ENCODE data around the gene BAD. TPM values are rescaled to one million over a fixed set of nuclear protein-coding genes. Genes with fewer than 3 reads are reported as not detected.

The BAD gene
- polyA plus RNA-seq, 2 of the 4 experiments (the other 2 are of a cell fraction): 33.7 to 68.4 TPM

DNA sequence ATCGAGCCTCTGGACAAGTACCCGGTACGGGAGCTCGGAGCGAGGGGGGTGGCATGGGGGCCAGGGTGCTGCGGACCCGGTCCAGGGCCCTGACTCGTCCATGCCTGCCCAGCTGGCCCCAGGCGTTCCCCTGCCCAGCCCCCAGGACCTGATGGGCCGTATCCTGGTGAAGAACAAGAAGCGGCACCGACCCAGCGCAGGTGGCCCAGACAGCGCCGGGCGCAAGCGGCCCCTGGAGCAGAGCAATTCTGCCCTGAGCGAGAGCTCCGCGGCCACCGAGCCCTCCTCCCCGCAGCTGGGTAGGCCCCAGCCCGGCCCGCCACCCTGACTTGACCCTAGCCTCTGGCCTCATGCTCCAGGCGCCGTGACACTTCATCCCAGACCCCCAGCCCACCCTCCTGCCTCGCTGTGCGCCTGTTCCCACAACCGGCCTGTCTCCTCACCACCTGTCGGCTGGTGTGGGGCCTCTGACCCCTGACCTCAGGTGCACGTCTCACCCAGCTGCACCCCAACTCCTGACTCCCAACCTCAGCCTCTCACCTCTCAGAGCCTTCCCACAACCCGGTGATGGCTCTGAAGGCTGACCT is 25.4 kb downstream of the BAD start:
- DNase-seq (ENCODE audit: low read depth in 1 of 2, low spot score in 1 of 2) (no peak), FAIRE-seq (no peak), ATAC-seq (no peak)
- H3K4me1 ChIP-seq: peaks cover 4% of the 10 kb centered on the region; the same call in 1 of the 3 replicates
- H3K9me3 ChIP-seq: no peaks in the 10 kb centered on the region
- H3K27ac ChIP-seq: no peak overlapping the region
- H3K4me3 ChIP-seq: no peak overlapping the region
- no peak for TF ChIP-seq SREBF2 (IDR thresholded peaks at IDR 0.05)
- TF ChIP-seq ZSCAN20 (CRISPR knock-in tag; IDR thresholded peaks at IDR 0.05): no peak
- TF ChIP-seq ZNF302 (CRISPR knock-in tag; IDR thresholded peaks at IDR 0.05): no peak
- no peak for TF ChIP-seq PHF8 (IDR thresholded peaks at IDR 0.05; ENCODE audit: borderline replicate concordance, low read depth)
- no peak for TF ChIP-seq POLR2A (IDR thresholded peaks at IDR 0.05; ENCODE audit: low read length)
- TF ChIP-seq, protein P1, sequence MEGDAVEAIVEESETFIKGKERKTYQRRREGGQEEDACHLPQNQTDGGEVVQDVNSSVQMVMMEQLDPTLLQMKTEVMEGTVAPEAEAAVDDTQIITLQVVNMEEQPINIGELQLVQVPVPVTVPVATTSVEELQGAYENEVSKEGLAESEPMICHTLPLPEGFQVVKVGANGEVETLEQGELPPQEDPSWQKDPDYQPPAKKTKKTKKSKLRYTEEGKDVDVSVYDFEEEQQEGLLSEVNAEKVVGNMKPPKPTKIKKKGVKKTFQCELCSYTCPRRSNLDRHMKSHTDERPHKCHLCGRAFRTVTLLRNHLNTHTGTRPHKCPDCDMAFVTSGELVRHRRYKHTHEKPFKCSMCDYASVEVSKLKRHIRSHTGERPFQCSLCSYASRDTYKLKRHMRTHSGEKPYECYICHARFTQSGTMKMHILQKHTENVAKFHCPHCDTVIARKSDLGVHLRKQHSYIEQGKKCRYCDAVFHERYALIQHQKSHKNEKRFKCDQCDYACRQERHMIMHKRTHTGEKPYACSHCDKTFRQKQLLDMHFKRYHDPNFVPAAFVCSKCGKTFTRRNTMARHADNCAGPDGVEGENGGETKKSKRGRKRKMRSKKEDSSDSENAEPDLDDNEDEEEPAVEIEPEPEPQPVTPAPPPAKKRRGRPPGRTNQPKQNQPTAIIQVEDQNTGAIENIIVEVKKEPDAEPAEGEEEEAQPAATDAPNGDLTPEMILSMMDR (IDR thresholded peaks at IDR 0.05): no peak
- no peak for TF ChIP-seq ZC3H11A (IDR thresholded peaks at IDR 0.05)
- TF ChIP-seq, protein P2, sequence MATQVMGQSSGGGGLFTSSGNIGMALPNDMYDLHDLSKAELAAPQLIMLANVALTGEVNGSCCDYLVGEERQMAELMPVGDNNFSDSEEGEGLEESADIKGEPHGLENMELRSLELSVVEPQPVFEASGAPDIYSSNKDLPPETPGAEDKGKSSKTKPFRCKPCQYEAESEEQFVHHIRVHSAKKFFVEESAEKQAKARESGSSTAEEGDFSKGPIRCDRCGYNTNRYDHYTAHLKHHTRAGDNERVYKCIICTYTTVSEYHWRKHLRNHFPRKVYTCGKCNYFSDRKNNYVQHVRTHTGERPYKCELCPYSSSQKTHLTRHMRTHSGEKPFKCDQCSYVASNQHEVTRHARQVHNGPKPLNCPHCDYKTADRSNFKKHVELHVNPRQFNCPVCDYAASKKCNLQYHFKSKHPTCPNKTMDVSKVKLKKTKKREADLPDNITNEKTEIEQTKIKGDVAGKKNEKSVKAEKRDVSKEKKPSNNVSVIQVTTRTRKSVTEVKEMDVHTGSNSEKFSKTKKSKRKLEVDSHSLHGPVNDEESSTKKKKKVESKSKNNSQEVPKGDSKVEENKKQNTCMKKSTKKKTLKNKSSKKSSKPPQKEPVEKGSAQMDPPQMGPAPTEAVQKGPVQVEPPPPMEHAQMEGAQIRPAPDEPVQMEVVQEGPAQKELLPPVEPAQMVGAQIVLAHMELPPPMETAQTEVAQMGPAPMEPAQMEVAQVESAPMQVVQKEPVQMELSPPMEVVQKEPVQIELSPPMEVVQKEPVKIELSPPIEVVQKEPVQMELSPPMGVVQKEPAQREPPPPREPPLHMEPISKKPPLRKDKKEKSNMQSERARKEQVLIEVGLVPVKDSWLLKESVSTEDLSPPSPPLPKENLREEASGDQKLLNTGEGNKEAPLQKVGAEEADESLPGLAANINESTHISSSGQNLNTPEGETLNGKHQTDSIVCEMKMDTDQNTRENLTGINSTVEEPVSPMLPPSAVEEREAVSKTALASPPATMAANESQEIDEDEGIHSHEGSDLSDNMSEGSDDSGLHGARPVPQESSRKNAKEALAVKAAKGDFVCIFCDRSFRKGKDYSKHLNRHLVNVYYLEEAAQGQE (IDR thresholded peaks at IDR 0.05): no peak
- TF ChIP-seq, protein P3, sequence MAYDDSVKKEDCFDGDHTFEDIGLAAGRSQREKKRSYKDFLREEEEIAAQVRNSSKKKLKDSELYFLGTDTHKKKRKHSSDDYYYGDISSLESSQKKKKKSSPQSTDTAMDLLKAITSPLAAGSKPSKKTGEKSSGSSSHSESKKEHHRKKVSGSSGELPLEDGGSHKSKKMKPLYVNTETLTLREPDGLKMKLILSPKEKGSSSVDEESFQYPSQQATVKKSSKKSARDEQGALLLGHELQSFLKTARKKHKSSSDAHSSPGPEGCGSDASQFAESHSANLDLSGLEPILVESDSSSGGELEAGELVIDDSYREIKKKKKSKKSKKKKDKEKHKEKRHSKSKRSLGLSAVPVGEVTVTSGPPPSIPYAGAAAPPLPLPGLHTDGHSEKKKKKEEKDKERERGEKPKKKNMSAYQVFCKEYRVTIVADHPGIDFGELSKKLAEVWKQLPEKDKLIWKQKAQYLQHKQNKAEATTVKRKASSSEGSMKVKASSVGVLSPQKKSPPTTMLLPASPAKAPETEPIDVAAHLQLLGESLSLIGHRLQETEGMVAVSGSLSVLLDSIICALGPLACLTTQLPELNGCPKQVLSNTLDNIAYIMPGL (CRISPR knock-in tag; IDR thresholded peaks at IDR 0.05; ENCODE audit: borderline replicate concordance): no peak
- TF ChIP-seq NR3C1 (IDR thresholded peaks at IDR 0.05): no peak
- TF ChIP-seq HEYL (CRISPR knock-in tag; IDR thresholded peaks at IDR 0.05): no peak
- TF ChIP-seq FOSB (CRISPR knock-in tag; IDR thresholded peaks at IDR 0.05): no peak
- no peak for TF ChIP-seq EHMT2 (IDR thresholded peaks at IDR 0.05; ENCODE audit: low read depth)
- CTCF ChIA-PET: interaction anchor here (1.5 to 16.0 kb wide), 3 partner anchors 11 to 44 kb away, joined by 3 to 220 read pairs (median 76); partner anchors contain the start of genes CATSPERZ, ESRRA, PLCB3 and PPP1R14B
- WGBS (ENCODE audit: missing lambda C conversion rate): 94% methylated on average over 32 of the region's 32 CpGs
- no peak overlapping the region for H3K4me2 ChIP-seq
- POLR2A ChIA-PET: no interaction called here

DNA sequence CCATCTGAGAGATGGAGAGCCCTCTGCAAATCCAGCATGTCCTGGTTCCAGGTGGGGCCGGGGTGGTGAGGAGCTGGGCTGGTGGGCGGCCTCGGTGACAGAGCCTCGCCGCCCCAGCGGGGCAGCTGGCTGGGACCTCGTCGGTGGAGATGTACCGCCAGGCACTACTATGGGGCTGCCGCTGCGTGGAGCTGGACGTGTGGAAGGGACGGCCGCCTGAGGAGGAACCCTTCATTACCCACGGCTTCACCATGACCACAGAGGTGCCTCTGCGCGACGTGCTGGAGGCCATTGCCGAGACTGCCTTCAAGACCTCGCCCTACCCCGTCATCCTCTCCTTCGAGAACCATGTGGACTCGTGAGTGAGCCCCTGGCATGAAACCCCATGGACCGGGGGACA is 26.1 kb downstream of the BAD start:
- ChIA-PET POLR2A (no interaction called here), CTCF (interaction anchor here (0.6 to 16.0 kb wide), 4 partner anchors 11 to 629 kb away, joined by 3 to 220 read pairs (median 40); partner anchors contain the start of genes CATSPERZ, ESRRA, PLCB3 and PPP1R14B)
- H3K4me2 ChIP-seq: no peak overlapping the region
- ATAC-seq (no peak), FAIRE-seq (no peak), DNase-seq (ENCODE audit: low read depth in 1 of 2, low spot score in 1 of 2) (no peak)
- 90% methylated on average over 23 of the region's 24 CpGs for WGBS (ENCODE audit: missing lambda C conversion rate)
- H3K4me3 ChIP-seq: no peak overlapping the region
- no peak overlapping the region for H3K27ac ChIP-seq
- H3K9me3 ChIP-seq: no peaks in the 10 kb centered on the region
- H3K4me1 ChIP-seq: peaks cover 6% of the 10 kb centered on the region; the same call in 1 of the 3 replicates
- no peak for TF ChIP-seq FOSL2 (IDR thresholded peaks at IDR 0.05)
- no peak for TF ChIP-seq FOSL2 (CRISPR knock-in tag; IDR thresholded peaks at IDR 0.05)
- TF ChIP-seq HEYL (CRISPR knock-in tag; IDR thresholded peaks at IDR 0.05): no peak
- no peak for TF ChIP-seq CHD4 (IDR thresholded peaks at IDR 0.05; ENCODE audit: borderline replicate concordance)
- no peak for TF ChIP-seq KDM1A (IDR thresholded peaks at IDR 0.05; ENCODE audit: low read depth)
- TF ChIP-seq ZFP36 (IDR thresholded peaks at IDR 0.05; ENCODE audit: borderline replicate concordance, partially characterized antibody): no peak
- TF ChIP-seq, protein P4, sequence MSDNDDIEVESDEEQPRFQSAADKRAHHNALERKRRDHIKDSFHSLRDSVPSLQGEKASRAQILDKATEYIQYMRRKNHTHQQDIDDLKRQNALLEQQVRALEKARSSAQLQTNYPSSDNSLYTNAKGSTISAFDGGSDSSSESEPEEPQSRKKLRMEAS (IDR thresholded peaks at IDR 0.05): no peak
- TF ChIP-seq JUNB (IDR thresholded peaks at IDR 0.05): no peak
- TF ChIP-seq CHD2 (IDR thresholded peaks at IDR 0.05; ENCODE audit: low read length, partially characterized antibody): no peak
- TF ChIP-seq POLR2AphosphoS2 (conservative IDR thresholded peaks at IDR 0.05; ENCODE audit: low read length): no peak
- TF ChIP-seq, protein P5, sequence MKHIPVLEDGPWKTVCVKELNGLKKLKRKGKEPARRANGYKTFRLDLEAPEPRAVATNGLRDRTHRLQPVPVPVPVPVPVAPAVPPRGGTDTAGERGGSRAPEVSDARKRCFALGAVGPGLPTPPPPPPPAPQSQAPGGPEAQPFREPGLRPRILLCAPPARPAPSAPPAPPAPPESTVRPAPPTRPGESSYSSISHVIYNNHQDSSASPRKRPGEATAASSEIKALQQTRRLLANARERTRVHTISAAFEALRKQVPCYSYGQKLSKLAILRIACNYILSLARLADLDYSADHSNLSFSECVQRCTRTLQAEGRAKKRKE (CRISPR knock-in tag; IDR thresholded peaks at IDR 0.05; ENCODE audit: low read depth): no peak
- TF ChIP-seq HOXB5 (CRISPR knock-in tag; IDR thresholded peaks at IDR 0.05): no peak
- TF ChIP-seq, protein P6, sequence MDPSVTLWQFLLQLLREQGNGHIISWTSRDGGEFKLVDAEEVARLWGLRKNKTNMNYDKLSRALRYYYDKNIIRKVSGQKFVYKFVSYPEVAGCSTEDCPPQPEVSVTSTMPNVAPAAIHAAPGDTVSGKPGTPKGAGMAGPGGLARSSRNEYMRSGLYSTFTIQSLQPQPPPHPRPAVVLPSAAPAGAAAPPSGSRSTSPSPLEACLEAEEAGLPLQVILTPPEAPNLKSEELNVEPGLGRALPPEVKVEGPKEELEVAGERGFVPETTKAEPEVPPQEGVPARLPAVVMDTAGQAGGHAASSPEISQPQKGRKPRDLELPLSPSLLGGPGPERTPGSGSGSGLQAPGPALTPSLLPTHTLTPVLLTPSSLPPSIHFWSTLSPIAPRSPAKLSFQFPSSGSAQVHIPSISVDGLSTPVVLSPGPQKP (IDR thresholded peaks at IDR 0.05; ENCODE audit: low read depth, low read length): no peak
- no peak for TF ChIP-seq ZC3H11A (IDR thresholded peaks at IDR 0.05)
- TF ChIP-seq, protein P1 (IDR thresholded peaks at IDR 0.05): no peak

Measured in A549 (cell line).